Vagina (tissue), 2 donors: Measurements from ENCODE around the gene EPS15. TPM values are rescaled to one million over a fixed set of nuclear protein-coding genes. Genes with fewer than 3 reads are reported as not detected.

Experiments used
- DNase-seq, 2 donors: peaks; one replicate each; pipeline ENCODE4 v3.0.0-alpha.2; 2017; ENCODE audit errors: extremely low spot score in 2 of 2
- H3K27ac ChIP-seq: fragments of 200-600 bp; sonication (generic); one replicate; pipeline ENCODE4 v1.5.1; 2019
- H3K27me3 ChIP-seq: fragments of 200-600 bp; sonication (generic); one replicate; pipeline ENCODE4 v1.5.1; 2019
- H3K36me3 ChIP-seq, 2 donors: fragments of 200-600 bp; sonication (generic); one replicate each; pipeline ENCODE4 v1.5.1; 2017 to 2019
- H3K4me1 ChIP-seq: fragments of 200-600 bp; sonication (generic); one replicate; pipeline ENCODE4 v1.5.1; 2019
- H3K4me3 ChIP-seq, 2 donors: fragments of 200-600 bp; sonication (generic); 1 replicate in 1 of 2; 2 replicates in 1 of 2; pipeline ENCODE4 v1.5.1; 2016 to 2019
- H3K9me3 ChIP-seq: fragments of 200-600 bp; sonication (generic); one replicate; pipeline ENCODE4 v1.5.1; 2019
- CTCF ChIP-seq, 3 experiments: fragments of 450-650 bp in 2 of 3; fragments of 200-600 bp in 1 of 3; sonication (generic) in 1 of 3; IDR thresholded peaks; one replicate each; pipeline ENCODE4 v1.5.1; 2017 to 2019; ENCODE audit warnings: antibody characterized with exemption in 3 of 3, mild to moderate bottlenecking in 2 of 3, moderate library complexity in 2 of 3
- POLR2A ChIP-seq, 2 donors: fragments of 450-650 bp; IDR thresholded peaks; one replicate each; pipeline ENCODE4 v1.6.1; 2017; ENCODE audit warnings: antibody characterized with exemption in 2 of 2, mild to moderate bottlenecking in 2 of 2, moderate library complexity in 2 of 2
- POLR2AphosphoS5 ChIP-seq, 2 donors: sonication (generic); formaldehyde crosslinking; IDR thresholded peaks; one replicate each; pipeline ENCODE4 v1.9.0; 2017; ENCODE audit warnings: antibody characterized with exemption in 2 of 2, mild to moderate bottlenecking in 2 of 2, low read depth in 1 of 2; ENCODE audit not compliant: insufficient read depth in 1 of 2
- intact Hi-C: fragments of 100-400 bp; cut with DNase I; formaldehyde crosslinking; loops from one replicate; pipeline ENCODE4 v1.15.1; 2023
- total RNA-seq: library from RNA; depleted of rRNA; stranded (reverse); fragments of >200 nt; gene quantifications from one replicate; pipeline ENCODE4 v1.2.3, GENCODE V29; 2016

EPS15 gene
- total RNA-seq, 1 donor from 2014 or later: 70.5 TPM

GRCh38 chr1:51515982-51516648 is 3.0 kb downstream of the EPS15 start:
- H3K36me3 ChIP-seq: no peaks in the 10 kb centered on the region
- H3K27ac ChIP-seq: peak overlapping the region; percentile 90
- H3K4me1 ChIP-seq: peaks cover 67% of the 10 kb centered on the region
- no peaks in the 10 kb centered on the region for H3K27me3 ChIP-seq
- no peak for TF ChIP-seq CTCF (IDR thresholded peaks at IDR 0.05)
- no peak for TF ChIP-seq POLR2A (IDR thresholded peaks at IDR 0.05)
- no peak for TF ChIP-seq POLR2AphosphoS5 (IDR thresholded peaks at IDR 0.05; ENCODE audit: insufficient read depth in 1 of 2, low read depth in 1 of 2)
- no peak for DNase-seq
- no peaks in the 10 kb centered on the region for H3K9me3 ChIP-seq
- intact Hi-C loops: no loop called here
- peak overlapping the region in 1 of 2 donors; percentile 11 for H3K4me3 ChIP-seq

GRCh38 chr1:51515312-51515960 is 3.6 kb downstream of the EPS15 start:
- DNase-seq: no peak
- no peaks in the 10 kb centered on the region for H3K36me3 ChIP-seq
- no peak for TF ChIP-seq CTCF (IDR thresholded peaks at IDR 0.05)
- no peak for TF ChIP-seq POLR2AphosphoS5 (IDR thresholded peaks at IDR 0.05; ENCODE audit: insufficient read depth in 1 of 2, low read depth in 1 of 2)
- TF ChIP-seq POLR2A (IDR thresholded peaks at IDR 0.05): no peak
- H3K9me3 ChIP-seq: no peaks in the 10 kb centered on the region
- no peak overlapping the region for H3K4me3 ChIP-seq
- H3K27ac ChIP-seq: peak overlapping the region; percentile 90
- intact Hi-C loops: no loop called here
- no peaks in the 10 kb centered on the region for H3K27me3 ChIP-seq
- H3K4me1 ChIP-seq: peaks cover 74% of the 10 kb centered on the region

- peak overlapping the region; percentile 1 to 7 for H3K4me3 ChIP-seq
- H3K27ac ChIP-seq: peak overlapping the region; percentile 90
- intact Hi-C loops: no loop called here
- TF ChIP-seq POLR2A (IDR thresholded peaks at IDR 0.05): no peak
- TF ChIP-seq POLR2AphosphoS5 (IDR thresholded peaks at IDR 0.05; ENCODE audit: insufficient read depth in 1 of 2, low read depth in 1 of 2): no peak
- no peak for TF ChIP-seq CTCF (IDR thresholded peaks at IDR 0.05)
- peaks cover 81% of the 10 kb centered on the region for H3K4me1 ChIP-seq
- no peak for DNase-seq
- H3K9me3 ChIP-seq: no peaks in the 10 kb centered on the region
- H3K36me3 ChIP-seq: no peaks in the 10 kb centered on the region
- H3K27me3 ChIP-seq: no peaks in the 10 kb centered on the region
Observed at GRCh38 chr1:51514733-51515132, 4.3 kb downstream of the EPS15 start.

- Histone ChIP-seq H3K9me3 (no peaks in the 10 kb centered on the region), H3K4me3 (no peak overlapping the region), H3K4me1 (peaks cover 83% of the 10 kb centered on the region), H3K36me3 (no peaks in the 10 kb centered on the region), H3K27me3 (no peaks in the 10 kb centered on the region), H3K27ac (no peak overlapping the region)
- TF ChIP-seq POLR2AphosphoS5 (IDR thresholded peaks at IDR 0.05; ENCODE audit: insufficient read depth in 1 of 2, low read depth in 1 of 2) (no peak), POLR2A (IDR thresholded peaks at IDR 0.05) (no peak), CTCF (IDR thresholded peaks at IDR 0.05) (no peak)
- intact Hi-C loops: no loop called here
- DNase-seq: no peak
Observed at GRCh38 chr1:51512606-51513005, 6.5 kb downstream of the EPS15 start.

- Histone ChIP-seq H3K4me3 (no peak overlapping the region), H3K27me3 (no peaks in the 10 kb centered on the region), H3K9me3 (no peaks in the 10 kb centered on the region), H3K27ac (no peak overlapping the region), H3K4me1 (peaks cover 82% of the 10 kb centered on the region), H3K36me3 (no peaks in the 10 kb centered on the region)
- intact Hi-C loops: no loop called here
- no peak for DNase-seq
- TF ChIP-seq CTCF (IDR thresholded peaks at IDR 0.05) (no peak), POLR2A (IDR thresholded peaks at IDR 0.05) (no peak), POLR2AphosphoS5 (IDR thresholded peaks at IDR 0.05; ENCODE audit: insufficient read depth in 1 of 2, low read depth in 1 of 2) (no peak)
Observed at GRCh38 chr1:51512120-51512519, 6.9 kb downstream of the EPS15 start.
